ENCODE data around the gene WDFY4. TPM values are rescaled to one million over a fixed set of nuclear protein-coding genes. Genes with fewer than 3 reads are reported as not detected.

The WDFY4 gene
- total RNA-seq, 1 experiment from 2014 or later: not detected

- Histone ChIP-seq H3K79me2 (ENCODE audit: insufficient read depth, low read length) (no peaks in the 10 kb centered on the region), H3K4ac (ENCODE audit: low read depth, low read length) (no peak overlapping the region), H3K4me2 (ENCODE audit: insufficient read depth, insufficient read length, low read length) (no peak overlapping the region), H4K8ac (replicated peaks; ENCODE audit: insufficient read length, low read depth, low read length) (no peak overlapping the region), H3K23ac (ENCODE audit: insufficient read length, low read depth, low read length) (no peak overlapping the region), H2AK5ac (ENCODE audit: insufficient read length, low read length) (no peak overlapping the region), H3K23me2 (ENCODE audit: insufficient read length, low read depth, low read length, poor library complexity, severe bottlenecking) (no peaks in the 10 kb centered on the region), H2BK120ac (ENCODE audit: low read depth, low read length, poor library complexity, severe bottlenecking) (no peak overlapping the region), H4K20me1 (ENCODE audit: control insufficient read depth, insufficient read depth, insufficient read length) (peaks cover 2% of the 10 kb centered on the region), H3K9ac (ENCODE audit: extremely low read depth, insufficient read length, low read length) (no peak overlapping the region), H2BK15ac (ENCODE audit: low read depth, low read length) (no peak overlapping the region), H4K91ac (ENCODE audit: insufficient read length, low read depth, low read length) (no peak overlapping the region), H3T11ph (ENCODE audit: low read length) (no peak overlapping the region), H3K14ac (ENCODE audit: insufficient read depth, low read length) (no peak overlapping the region), H2BK20ac (ENCODE audit: low read depth, low read length, poor library complexity, severe bottlenecking) (no peak overlapping the region), H3K4me1 (ENCODE audit: insufficient read depth, low read length) (peaks cover 2% of the 10 kb centered on the region; the same call in 1 of the 2 replicates), H4K5ac (ENCODE audit: insufficient read length, low read depth, low read length) (no peak overlapping the region), H3K27ac (ENCODE audit: insufficient read length, low read depth, low read length) (no peak overlapping the region), H3K79me1 (ENCODE audit: insufficient read depth, low read depth, low read length, poor library complexity, severe bottlenecking) (no peaks in the 10 kb centered on the region), H3K18ac (ENCODE audit: insufficient read length, low read depth, low read length) (no peak overlapping the region), H2BK5ac (ENCODE audit: insufficient read length, low read length) (no peak overlapping the region), H2BK12ac (ENCODE audit: insufficient read length, low read depth, low read length) (no peak overlapping the region), H2AFZ (ENCODE audit: low read length) (no peak overlapping the region), H3K9me3 (ENCODE audit: control insufficient read depth, low read depth, low read length) (no peaks in the 10 kb centered on the region), H3K56ac (ENCODE audit: insufficient read length, low read depth, low read length) (no peak overlapping the region), H3K27me3 (ENCODE audit: insufficient read depth, low read length) (no peaks in the 10 kb centered on the region)
- Mint-ChIP-seq H3K27ac (no peak overlapping the region), H3K27me3 (ENCODE audit: low read depth) (peaks cover 2% of the 10 kb centered on the region; the same call in 1 of the 2 replicates), H3K36me3 (ENCODE audit: insufficient read depth in 1 of 3, low read depth in 3 of 3) (no peaks in the 10 kb centered on the region), H3K9me3 (no peaks in the 10 kb centered on the region; a peak in 1 of 5 replicates), H3K4me1 (peaks cover 17 to 18% of the 10 kb centered on the region in 2 experiments), H3K4me3 (no peak overlapping the region)
- no CpG with 5 or more reads among the region's 4 CpGs for WGBS (ENCODE audit: extremely low coverage, insufficient read length, low lambda C conversion rate)
- DNase-seq: no peak
- no peak for TF ChIP-seq CTCF (conservative IDR thresholded peaks at IDR 0.05)
Measured at GRCh38 chr10:48767373-48768143, 82.9 kb downstream of the WDFY4 start.

Measured in H9 (cell line).